Endothelial cell of umbilical vein (primary cell): Measurements from ENCODE around the gene CCDC197. TPM values are rescaled to one million over a fixed set of nuclear protein-coding genes. Genes with fewer than 3 reads are reported as not detected.

ENCODE experiments used
- BruUV-seq: library from RNA; stranded (reverse); fragments of 400-500 nt; replicated peaks from 2 replicates; lab custom pipeline; 2021; lab: Mats Ljungman, UMichigan
- CTCF ChIA-PET: fragments of 300-600, 350-600 bp; sonication (Branson Sonifier 250); formaldehyde crosslinking; loops from one replicate; lab custom pipeline; 2021; ENCODE audit warnings: antibody characterized with exemption, inconsistent platforms; lab: Charles Lee
- POLR2A ChIA-PET: fragments of 300-600, 350-600 bp; sonication (Branson Sonifier 250); formaldehyde crosslinking; loops from one replicate; lab custom pipeline; 2021; ENCODE audit warnings: antibody characterized with exemption, inconsistent platforms; lab: Charles Lee
- DNase-seq: peaks from one replicate; pipeline ENCODE4 v3.0.0-alpha.2; 2011; ENCODE audit warnings: low read depth, low spot score
- FAIRE-seq: peaks from 2 replicates; lab custom pipeline; 2011; peaks lifted over from hg19 to GRCh38; lab: Jason Lieb, UNC
- H2AFZ ChIP-seq: 2 replicates; pipeline ENCODE4 v1.6.0; 2012; ENCODE audit warnings: low read depth, low read length, control low read depth, inconsistent platforms
- H3K27ac ChIP-seq: 2 replicates; pipeline ENCODE4 v1.5.1; 2011; ENCODE audit warnings: low read depth, mild to moderate bottlenecking, control low read depth, low read length, moderate library complexity; ENCODE audit not compliant: insufficient read depth
- H3K27me3 ChIP-seq, 2 experiments: 2 replicates each; pipeline versions ENCODE4 v1.6.0 to v1.6.1; 2011; ENCODE audit warnings: low read length in 2 of 2, mixed read lengths in 1 of 2; ENCODE audit not compliant: control insufficient read depth in 2 of 2, insufficient read depth in 2 of 2
- H3K36me3 ChIP-seq, 2 experiments: 2 replicates in 1 of 2; 3 replicates in 1 of 2; pipeline ENCODE4 v1.5.1; 2011; ENCODE audit warnings: low read length in 2 of 2, mild to moderate bottlenecking in 1 of 2, moderate library complexity in 1 of 2; ENCODE audit not compliant: control insufficient read depth in 2 of 2, insufficient read depth in 2 of 2; ENCODE audit errors: extremely low read depth in 1 of 2
- H3K4me1 ChIP-seq: 3 replicates; pipeline ENCODE4 v1.5.1; 2011; ENCODE audit warnings: mild to moderate bottlenecking, low read length; ENCODE audit not compliant: control insufficient read depth, insufficient read depth; ENCODE audit errors: extremely low read depth
- H3K4me2 ChIP-seq: 2 replicates; pipeline ENCODE4 v1.6.1; 2011; ENCODE audit warnings: low read length, control low read depth, mixed read lengths; ENCODE audit not compliant: insufficient read depth
- H3K4me3 ChIP-seq, 3 experiments: fragments of 200-600 bp in 1 of 3; sonication (generic), shearing (Covaris generic) in 1 of 3; replicated peaks in 1 of 3; 2 replicates each; pipeline ENCODE4 v1.5.1; 2011 to 2016; ENCODE audit warnings: control low read depth in 3 of 3, low read length in 3 of 3, mild to moderate bottlenecking in 2 of 3, inconsistent platforms in 1 of 3, low read depth in 1 of 3, moderate library complexity in 1 of 3; ENCODE audit not compliant: insufficient read depth in 1 of 3
- H3K79me2 ChIP-seq: 2 replicates; pipeline ENCODE4 v1.6.0; 2012; ENCODE audit warnings: low read length, inconsistent platforms; ENCODE audit not compliant: control insufficient read depth, insufficient read depth
- H3K9ac ChIP-seq: replicated peaks from 2 replicates; pipeline ENCODE3; 2011; ENCODE audit warnings: low read length, control low read depth; ENCODE audit not compliant: insufficient read depth; ENCODE audit errors: extremely low read depth
- H3K9me1 ChIP-seq: replicated peaks from 3 replicates; pipeline ENCODE4 v1.6.0; 2011; ENCODE audit warnings: mild to moderate bottlenecking, low read length; ENCODE audit not compliant: control insufficient read depth, insufficient read depth; ENCODE audit errors: extremely low read depth
- H3K9me3 ChIP-seq: replicated peaks from 2 replicates; pipeline ENCODE4 v1.5.1; 2012; ENCODE audit warnings: low read length, inconsistent platforms; ENCODE audit not compliant: control insufficient read depth, insufficient read depth
- H4K20me1 ChIP-seq: replicated peaks from 2 replicates; pipeline ENCODE3; 2011; ENCODE audit warnings: mild to moderate bottlenecking, low read length; ENCODE audit not compliant: control insufficient read depth, insufficient read depth; ENCODE audit errors: extremely low read depth
- CTCF ChIP-seq, 2 donors: IDR thresholded peaks; 1 replicate in 1 of 2; 2 replicates in 1 of 2; pipeline ENCODE4 v1.5.1; 2011; ENCODE audit warnings: low read length in 2 of 2, mild to moderate bottlenecking in 2 of 2, moderate library complexity in 2 of 2, control low read depth in 1 of 2, inconsistent platforms in 1 of 2, low read depth in 1 of 2; ENCODE audit not compliant: insufficient read depth in 1 of 2; ENCODE audit errors: extremely low read depth in 1 of 2
- JUN ChIP-seq: IDR thresholded peaks from 2 replicates; pipeline ENCODE4 v1.6.1; 2011; ENCODE audit warnings: borderline replicate concordance, low read depth; ENCODE audit not compliant: insufficient read length, insufficient read depth
- MYC ChIP-seq: IDR thresholded peaks from one replicate; pipeline ENCODE4 v1.6.1; 2011; ENCODE audit warnings: mild to moderate bottlenecking, low read depth, low read length
- POLR2A ChIP-seq: IDR thresholded peaks from 2 replicates; pipeline ENCODE4 v1.6.1; 2012; ENCODE audit warnings: low read depth, mild to moderate bottlenecking, control low read depth, low read length
- dilution Hi-C: fragments of 300-500 bp; cut with MboI; formaldehyde crosslinking; loops from one replicate; pipeline ENCODE4 v1.15.0; 2019; ENCODE audit warnings: low sequenced_read_pairs; ENCODE audit not compliant: extremely low pct_ligation_motif_present
- intact Hi-C: fragments of 100-400 bp; cut with micrococcal nuclease; formaldehyde crosslinking; loops from one replicate; pipeline ENCODE4 v1.10.0; 2022
- polyA plus RNA-seq, 4 experiments: library from polyadenylated mRNA; depleted of rRNA in 3 of 4; stranded (reverse) in 3 of 4; unstranded in 1 of 4; fragments of >200 nt; gene quantifications; 2 replicates each; pipeline versions ENCODE4 v1.2.1 to v1.2.3, GENCODE V29; 2011 to 2012; ENCODE audit warnings: missing spikeins in 1 of 4
- total RNA-seq: library from RNA; stranded (reverse); gene quantifications from 2 replicates; pipeline ENCODE4 v1.2.3, GENCODE V29; 2021
- TF ChIP-seq, protein P1 (sequence below): IDR thresholded peaks from 2 replicates; pipeline ENCODE4 v1.6.1; 2011; ENCODE audit not compliant: insufficient read depth, insufficient read length

CCDC197 gene
- total and polyA plus RNA-seq, 2 donors (not counting 3 experiments of a cell fraction or from before 2014, with no cell fraction given), result not detected

DNA sequence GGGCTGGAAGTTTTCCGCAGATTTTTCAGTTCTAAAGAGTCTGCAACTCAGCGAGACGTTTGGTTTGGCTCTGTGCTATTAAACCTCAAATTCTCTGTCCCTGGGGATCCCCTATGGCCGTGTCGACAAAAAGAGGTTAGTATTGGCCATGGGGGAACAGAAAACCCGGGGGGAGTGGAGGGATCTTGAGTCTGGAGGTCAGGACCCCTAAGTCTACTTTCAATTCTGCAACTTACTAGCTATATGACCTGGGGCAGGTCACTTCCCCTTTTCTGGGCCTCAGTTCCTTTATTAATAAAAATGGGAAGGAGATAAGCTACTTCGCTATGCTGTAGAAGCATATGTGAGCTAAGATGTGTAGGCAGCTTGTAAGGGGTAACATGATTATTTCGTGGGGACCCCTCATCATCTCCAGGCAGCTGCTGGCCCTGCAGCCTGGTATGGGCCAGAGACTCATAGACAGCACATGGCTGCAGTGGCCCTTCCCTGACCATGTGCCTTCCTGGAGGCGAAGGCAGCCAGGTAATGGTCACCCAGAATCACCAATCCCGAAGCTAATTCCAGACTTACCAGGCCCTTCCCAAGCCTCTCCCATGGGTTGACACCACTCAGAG, 29.4 kb upstream of the CCDC197 start:
- no peak overlapping the region for H3K9ac ChIP-seq
- H3K4me1 ChIP-seq, result no peaks in the 10 kb centered on the region
- no peaks in the 10 kb centered on the region for H4K20me1 ChIP-seq
- no peaks in the 10 kb centered on the region for H3K9me3 ChIP-seq
- H2AFZ ChIP-seq, result no peak overlapping the region
- DNase-seq (no peak), FAIRE-seq (no peak)
- no peaks in the 10 kb centered on the region for H3K36me3 ChIP-seq
- BruUV-seq, result no TSS peak
- no peak overlapping the region for H3K4me2 ChIP-seq
- H3K27me3 ChIP-seq, result no peaks in the 10 kb centered on the region
- intact Hi-C loops (no loop called here), dilution Hi-C loops (no loop called here)
- POLR2A ChIA-PET, result no interaction called here
- CTCF ChIA-PET, result interaction anchor here (0.6 to 8.6 kb wide), 2 partner anchors 17 to 27 kb away, joined by 3 to 116 read pairs; no protein-coding TSS in a partner anchor
- no peaks in the 10 kb centered on the region for H3K9me1 ChIP-seq
- H3K27ac ChIP-seq, result no peak overlapping the region
- no peak for TF ChIP-seq CTCF (IDR thresholded peaks at IDR 0.05; ENCODE audit: extremely low read depth in 1 of 2, insufficient read depth in 1 of 2, low read depth in 1 of 2, low read length in 2 of 2)
- no peak for TF ChIP-seq POLR2A
- TF ChIP-seq MYC, result no peak
- TF ChIP-seq, protein P1, sequence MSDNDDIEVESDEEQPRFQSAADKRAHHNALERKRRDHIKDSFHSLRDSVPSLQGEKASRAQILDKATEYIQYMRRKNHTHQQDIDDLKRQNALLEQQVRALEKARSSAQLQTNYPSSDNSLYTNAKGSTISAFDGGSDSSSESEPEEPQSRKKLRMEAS, result no peak
- TF ChIP-seq JUN, result no peak
- no peaks in the 10 kb centered on the region for H3K79me2 ChIP-seq
- no peak overlapping the region for H3K4me3 ChIP-seq
